Measurements from ENCODE around the gene DNAAF5. TPM values are rescaled to one million over a fixed set of nuclear protein-coding genes. Genes with fewer than 3 reads are reported as not detected.

The DNAAF5 gene
- total and polyA plus RNA-seq, 9 of the 15 experiments (the other 6 are each of a cell fraction or from before 2014, with no cell fraction given): 3.1 to 69.7 (median 19.1) TPM

DNA sequence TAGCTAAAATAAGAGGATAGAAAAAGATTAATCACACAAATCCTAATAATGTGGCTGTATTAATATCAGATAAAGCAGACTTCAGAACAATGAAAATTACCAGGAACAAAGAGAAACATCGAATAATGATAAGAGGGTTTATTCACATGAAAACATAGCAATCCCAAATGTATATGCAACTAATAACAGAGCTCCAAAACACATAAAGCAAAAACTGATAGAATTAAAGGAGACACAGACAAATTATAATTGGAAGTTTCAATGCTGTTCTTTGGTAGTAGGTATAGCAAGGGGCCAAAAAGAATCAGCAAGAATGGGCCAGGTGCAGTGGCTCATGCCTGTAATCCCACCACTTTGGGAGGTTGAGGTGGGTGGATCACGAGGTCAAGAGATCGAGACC is 23.4 kb upstream of the DNAAF5 start:
- 89% methylated on average over 3 of the region's 3 CpGs for WGBS (ENCODE audit: insufficient coverage, low coverage, missing lambda C conversion rate)
- intact Hi-C loops (cut with micrococcal nuclease): no loop called here
- DNase-seq (ENCODE audit: extremely low read depth in 1 of 4, low spot score in 3 of 4): no peak

More for the DNA sequence above, 23.4 kb upstream of the DNAAF5 start:
- no peak overlapping the region for H3K9ac ChIP-seq (ENCODE audit: insufficient read depth in 1 of 2, low read depth in 2 of 2, low read length in 2 of 2)
- no peak for ATAC-seq
- H3K9me1 ChIP-seq (ENCODE audit: control insufficient read depth, insufficient read depth, low read length): no peaks in the 10 kb centered on the region
- no peak for FAIRE-seq
- no peaks in the 10 kb centered on the region for H3K79me2 ChIP-seq (ENCODE audit: control insufficient read depth, insufficient read depth, low read length)
- H3K9me3 ChIP-seq (replicated peaks; ENCODE audit: control insufficient read depth, insufficient read depth, low read depth, low read length): peaks cover 6% of the 10 kb centered on the region; the same call in 1 of the 2 replicates
- no peak overlapping the region for H3K4me3 ChIP-seq
- ChIA-PET CTCF (ENCODE audit: low intra/inter-chr PET ratio) (no interaction called here), POLR2A (interaction anchor here (0.7 kb wide), 1 partner anchor 13 kb away, joined by 5 read pairs; no protein-coding TSS in a partner anchor)
- H3K27ac ChIP-seq (ENCODE audit: extremely low read depth, low read depth, low read length): no peak overlapping the region
- H4K20me1 ChIP-seq (replicated peaks; ENCODE audit: control insufficient read depth, insufficient read depth, low read length): no peaks in the 10 kb centered on the region
- no peak overlapping the region for H3K4me2 ChIP-seq (ENCODE audit: insufficient read depth, low read length)
- TF ChIP-seq POLR3G (IDR thresholded peaks at IDR 0.05; ENCODE audit: extremely low read depth, insufficient read length, insufficient replicate concordance) (no peak), FOSL1 (tag; conservative IDR thresholded peaks at IDR 0.05) (no peak), CBX3 (IDR thresholded peaks at IDR 0.05; ENCODE audit: borderline replicate concordance in 1 of 2, low read length in 2 of 2) (peak in 1 of 2 experiments; percentile 66; a peak in 1 of 3 replicates), ZNF507 (tag; conservative IDR thresholded peaks at IDR 0.05) (no peak), TEAD1 (CRISPR knock-in tag; IDR thresholded peaks at IDR 0.05) (no peak), FOXA3 (CRISPR knock-in tag; conservative IDR thresholded peaks at IDR 0.05 in 1 of 2, IDR thresholded peaks at IDR 0.05 in 1 of 2) (no peak), TRIM28 (IDR thresholded peaks at IDR 0.05) (peak; percentile 48; the same call in 1 of the 2 replicates), RBM25 (IDR thresholded peaks at IDR 0.05; ENCODE audit: low read depth, low read length, severe bottlenecking) (peak; percentile 40)
- TF ChIP-seq, protein P1, sequence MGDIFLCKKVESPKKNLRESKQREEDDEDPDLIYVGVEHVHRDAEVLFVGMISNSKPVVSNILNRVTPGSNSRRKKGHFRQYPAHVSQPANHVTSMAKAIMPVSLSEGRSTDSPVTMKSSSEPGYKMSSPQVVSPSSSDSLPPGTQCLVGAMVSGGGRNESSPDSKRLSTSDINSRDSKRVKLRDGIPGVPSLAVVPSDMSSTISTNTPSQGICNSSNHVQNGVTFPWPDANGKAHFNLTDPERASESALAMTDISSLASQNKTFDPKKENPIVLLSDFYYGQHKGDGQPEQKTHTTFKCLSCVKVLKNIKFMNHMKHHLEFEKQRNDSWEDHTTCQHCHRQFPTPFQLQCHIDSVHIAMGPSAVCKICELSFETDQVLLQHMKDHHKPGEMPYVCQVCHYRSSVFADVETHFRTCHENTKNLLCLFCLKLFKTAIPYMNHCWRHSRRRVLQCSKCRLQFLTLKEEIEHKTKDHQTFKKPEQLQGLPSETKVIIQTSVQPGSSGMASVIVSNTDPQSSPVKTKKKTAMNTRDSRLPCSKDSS (IDR thresholded peaks at IDR 0.05; ENCODE audit: low read depth, partially characterized antibody): peak; percentile 37
- no TSS peak for BruUV-seq (replicated peaks)
- H3K36me3 ChIP-seq (ENCODE audit: control insufficient read depth, insufficient read depth, low read length): peaks cover 15% of the 10 kb centered on the region; the same call in 2 of the 3 replicates
- no peak overlapping the region for H2AFZ ChIP-seq (ENCODE audit: low read depth, low read length)
- H3K4me1 ChIP-seq (replicated peaks in 1 of 2; ENCODE audit: control insufficient read depth in 2 of 2, insufficient read depth in 2 of 2, low read length in 2 of 2): peaks cover 9 to 17% of the 10 kb centered on the region in 2 experiments
- H3K27me3 ChIP-seq (ENCODE audit: control insufficient read depth in 2 of 2, insufficient read depth in 2 of 2, low read length in 2 of 2): no peaks in the 10 kb centered on the region
- in situ Hi-C loops (cut with MboI): no loop called here

All from K562 (cell line).